Measurements from ENCODE around the gene HECTD4. TPM values are rescaled to one million over a fixed set of nuclear protein-coding genes. Genes with fewer than 3 reads are reported as not detected.
"Not testable (repeated sequence)": the region's sequence is repeated elsewhere in the genome, so short reads cannot be mapped to it uniquely, and the experiment has no call there.

Gene HECTD4
- total RNA-seq, 2 experiments from 2014 or later, result 43.2 to 44.7 TPM

DNA sequence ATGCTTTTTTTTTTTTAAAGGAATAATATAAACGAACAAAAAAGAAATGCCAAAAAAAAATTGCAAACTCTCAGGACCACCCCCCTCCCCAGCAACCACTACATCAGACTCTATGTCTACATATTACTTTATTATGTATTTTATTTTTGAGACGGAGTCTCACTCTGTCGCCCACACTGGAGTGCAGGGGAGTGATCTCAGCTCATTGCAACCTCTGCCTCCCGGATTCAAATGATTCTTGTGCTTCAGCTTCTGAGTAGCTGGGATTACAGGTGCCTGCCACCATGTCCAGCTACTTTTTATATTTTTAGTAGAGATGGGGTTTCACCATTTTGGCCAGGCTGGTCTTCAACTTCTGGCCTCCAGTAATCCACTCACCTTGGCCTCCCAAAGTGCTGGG lies 22.9 kb downstream of the HECTD4 start:
- Mint-ChIP-seq H3K4me3 (no peak overlapping the region), H3K36me3 (ENCODE audit: low read depth) (no peaks in the 10 kb centered on the region), H3K4me1 (peaks cover 1% of the 10 kb centered on the region), H3K9me3 (no peaks in the 10 kb centered on the region), H3K27ac (no peak overlapping the region), H3K27me3 (no peaks in the 10 kb centered on the region)
- CTCF ChIA-PET, result interaction anchor here (0.7 kb wide), 1 partner anchor 28 kb away, joined by 4 read pairs; no protein-coding TSS in a partner anchor
- DNase-seq, result no peak
- POLR2A ChIA-PET, result no interaction called here

DNA sequence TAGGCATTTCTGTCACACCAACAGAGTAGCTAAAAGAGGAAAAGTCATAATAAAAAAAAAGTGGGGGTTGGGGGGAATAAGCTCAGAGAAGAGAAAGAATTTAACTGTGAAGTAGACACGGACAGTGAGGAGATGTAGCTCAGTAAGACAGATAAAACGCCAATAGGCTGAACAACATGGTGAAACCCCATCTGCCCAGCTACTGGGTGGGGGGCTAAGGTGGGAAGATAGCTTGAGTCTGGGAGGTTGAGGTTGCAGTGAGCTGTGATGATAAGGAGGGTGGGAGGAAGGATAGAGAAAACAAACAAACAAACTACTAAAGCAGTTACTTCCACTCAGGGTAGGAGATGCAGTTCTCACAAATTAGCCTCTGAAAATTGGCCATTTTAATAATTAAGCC lies 25.0 kb downstream of the HECTD4 start:
- Mint-ChIP-seq H3K9me3 (peaks cover 3% of the 10 kb centered on the region), H3K4me3 (no peak overlapping the region), H3K36me3 (ENCODE audit: low read depth) (no peaks in the 10 kb centered on the region), H3K4me1 (peaks cover 11% of the 10 kb centered on the region), H3K27me3 (no peaks in the 10 kb centered on the region), H3K27ac (no peak overlapping the region)
- ChIA-PET POLR2A (interaction anchor here (0.7 kb wide), 1 partner anchor 636 kb away, joined by 4 read pairs; no protein-coding TSS in a partner anchor), CTCF (interaction anchor here (2.0 kb wide), 1 partner anchor 12 kb away, joined by 9 read pairs; no protein-coding TSS in a partner anchor)
- no peak for DNase-seq

DNA sequence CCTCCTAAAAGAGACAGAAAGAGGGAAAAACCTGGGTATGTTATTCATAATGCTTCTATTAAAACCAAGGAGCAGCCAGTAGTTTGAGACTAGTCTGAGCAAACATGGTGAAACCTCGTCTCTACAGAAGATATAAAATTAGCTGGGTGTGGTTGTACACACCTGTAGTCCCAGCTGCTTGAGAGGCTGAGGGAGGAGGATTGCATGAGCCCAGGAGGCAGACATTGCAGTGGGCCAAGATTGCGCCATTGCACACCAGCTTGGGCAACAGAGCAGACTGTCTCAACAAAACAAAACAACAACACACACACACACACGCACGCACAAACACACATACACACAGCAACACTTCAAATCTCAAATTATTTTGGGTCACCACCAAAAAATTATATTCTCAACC lies 27.8 kb downstream of the HECTD4 start:
- Mint-ChIP-seq H3K27ac (no peak overlapping the region), H3K27me3 (no peaks in the 10 kb centered on the region), H3K4me1 (peaks cover 11% of the 10 kb centered on the region), H3K9me3 (peaks cover 3% of the 10 kb centered on the region), H3K4me3 (no peak overlapping the region), H3K36me3 (ENCODE audit: low read depth) (no peaks in the 10 kb centered on the region)
- ChIA-PET CTCF (interaction anchor here (0.7 kb wide), 1 partner anchor 157 kb away, joined by 4 read pairs; no protein-coding TSS in a partner anchor), POLR2A (no interaction called here)
- DNase-seq, result no peak

DNA sequence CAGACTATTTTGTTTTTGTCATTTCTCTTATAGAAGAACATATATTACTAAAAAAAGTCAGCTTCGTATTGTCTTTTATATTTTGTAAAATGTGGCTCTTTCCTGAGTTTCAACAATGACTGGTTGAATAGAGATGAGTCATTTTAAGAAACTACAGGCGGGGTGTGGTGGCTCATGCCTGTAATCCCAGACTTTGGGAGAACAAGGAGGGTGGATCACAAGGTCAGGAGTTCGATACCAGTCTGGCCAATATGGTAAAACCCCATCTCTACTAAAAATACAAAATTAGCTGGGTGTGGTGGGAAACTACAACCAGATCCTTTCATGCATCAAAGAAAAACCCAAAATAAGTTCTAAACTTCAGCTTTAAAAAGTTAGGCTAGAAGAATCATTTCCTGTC lies 28.8 kb downstream of the HECTD4 start:
- Mint-ChIP-seq H3K27ac (no peak overlapping the region), H3K9me3 (peaks cover 3% of the 10 kb centered on the region), H3K4me1 (peaks cover 11% of the 10 kb centered on the region), H3K4me3 (no peak overlapping the region), H3K36me3 (ENCODE audit: low read depth) (no peaks in the 10 kb centered on the region), H3K27me3 (no peaks in the 10 kb centered on the region)
- CTCF ChIA-PET, result no interaction called here
- POLR2A ChIA-PET, result no interaction called here
- DNase-seq, result no peak

GRCh38 chr12:112352921-112353320 lies 29.3 kb downstream of the HECTD4 start:
- Mint-ChIP-seq H3K27me3 (no peaks in the 10 kb centered on the region), H3K9me3 (peaks cover 3% of the 10 kb centered on the region), H3K36me3 (ENCODE audit: low read depth) (no peaks in the 10 kb centered on the region), H3K4me1 (peaks cover 11% of the 10 kb centered on the region), H3K4me3 (no peak overlapping the region), H3K27ac (no peak overlapping the region)
- CTCF ChIA-PET, result no interaction called here
- DNase-seq, result no peak
- POLR2A ChIA-PET, result no interaction called here

DNA sequence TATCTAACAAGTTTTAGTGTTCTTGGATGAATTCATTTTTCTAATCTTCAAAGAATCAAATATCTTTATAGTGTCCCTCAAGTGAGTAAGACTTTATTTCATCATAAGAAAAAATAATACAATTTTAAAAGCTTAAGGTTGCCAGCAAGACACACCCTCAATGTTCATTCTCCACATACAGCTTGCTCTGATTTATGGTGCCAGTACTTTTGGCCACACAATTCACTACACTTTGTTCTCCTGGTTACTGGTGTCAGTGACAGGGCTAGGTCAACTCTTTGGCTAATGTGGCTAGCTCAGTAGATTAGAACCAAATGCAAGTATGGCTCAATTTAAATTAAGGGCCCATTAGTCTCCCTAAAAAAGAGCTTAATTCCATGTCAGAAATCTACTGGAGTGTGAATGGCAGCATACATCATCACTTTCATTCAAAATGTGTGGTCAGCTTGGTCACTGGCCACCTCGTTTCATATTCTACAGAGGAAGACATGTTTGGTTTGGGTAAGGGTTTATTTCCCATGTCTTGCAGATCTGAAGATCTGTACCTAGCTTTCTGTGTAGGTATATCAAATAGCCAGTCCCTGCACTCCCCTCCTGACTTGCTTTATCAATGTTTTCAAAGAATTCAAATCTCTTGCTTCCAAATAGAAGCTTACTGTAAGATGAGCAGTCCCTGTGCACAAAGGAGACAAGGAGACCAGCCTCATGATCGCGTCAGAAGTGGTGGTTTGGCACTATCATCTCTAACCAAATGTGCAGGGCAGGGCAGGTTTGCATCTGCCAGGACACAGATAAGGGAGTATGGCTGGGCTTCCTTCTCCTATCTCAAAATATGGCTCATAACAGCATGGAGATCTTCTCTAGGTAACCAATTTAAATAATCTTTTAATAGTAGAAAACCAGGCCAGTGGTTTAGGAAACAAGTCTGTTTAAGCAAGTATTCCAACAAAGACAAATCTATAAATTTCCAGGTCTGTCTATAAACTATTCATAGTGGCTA lies 31.3 kb downstream of the HECTD4 start:
- POLR2A ChIA-PET, result no interaction called here
- H3K9me3 Mint-ChIP-seq, result peaks cover 3% of the 10 kb centered on the region
- CTCF ChIA-PET, result no interaction called here
- H3K27ac Mint-ChIP-seq, result no peak overlapping the region
- no peak for DNase-seq
- H3K4me3 Mint-ChIP-seq, result no peak overlapping the region
- no peaks in the 10 kb centered on the region for H3K36me3 Mint-ChIP-seq (ENCODE audit: low read depth)
- H3K4me1 Mint-ChIP-seq, result peaks cover 13% of the 10 kb centered on the region
- H3K27me3 Mint-ChIP-seq, result no peaks in the 10 kb centered on the region

DNA sequence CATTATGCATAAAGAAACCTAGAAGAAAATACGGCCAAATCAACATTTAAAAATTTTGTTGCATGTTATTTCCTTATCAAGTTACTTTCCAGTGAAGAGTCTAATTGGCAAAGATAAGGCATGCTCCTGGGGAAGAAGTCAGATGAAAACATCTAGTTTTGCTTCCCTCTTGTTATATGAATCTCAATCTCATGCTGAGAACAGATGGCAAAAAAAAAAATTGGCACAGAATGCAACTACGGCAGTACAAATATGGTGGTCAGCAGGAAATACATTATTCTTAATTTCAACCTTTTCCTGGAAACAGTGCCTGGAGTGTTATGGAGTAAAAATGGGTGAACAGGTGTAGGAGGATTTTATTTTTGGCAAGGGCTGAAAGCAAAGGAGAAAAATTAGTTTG lies 32.8 kb downstream of the HECTD4 start:
- Mint-ChIP-seq H3K4me1 (peaks cover 12% of the 10 kb centered on the region), H3K4me3 (no peak overlapping the region)
- CTCF ChIA-PET, result interaction anchor here (0.6 kb wide), 1 partner anchor 473 kb away, joined by 4 read pairs; no protein-coding TSS in a partner anchor

DNA sequence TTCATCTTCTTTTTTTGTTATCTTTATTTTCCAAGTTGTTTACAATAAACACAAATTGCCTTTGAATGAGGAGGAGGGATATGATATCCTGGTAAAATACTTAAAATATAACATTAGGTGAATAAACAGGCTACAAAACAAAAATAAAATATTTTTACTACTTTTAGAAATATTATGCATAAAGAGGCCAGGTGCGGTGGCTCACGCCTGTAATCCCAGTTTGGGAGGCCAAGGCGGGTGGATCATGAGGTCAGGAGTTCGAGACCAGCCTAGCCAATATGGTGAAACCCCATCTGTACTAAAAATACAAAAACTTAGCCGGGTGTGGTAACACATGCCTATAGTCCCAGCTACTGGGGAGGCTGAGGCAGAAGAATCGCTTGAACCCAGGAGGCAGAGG lies 33.3 kb downstream of the HECTD4 start:
- POLR2A ChIA-PET, result interaction anchor here (0.5 kb wide), 1 partner anchor 45 kb away, joined by 3 read pairs; no protein-coding TSS in a partner anchor
- H3K36me3 Mint-ChIP-seq (ENCODE audit: low read depth); DNase-seq; H3K27me3 Mint-ChIP-seq; CTCF ChIA-PET; H3K4me3 Mint-ChIP-seq; H3K27ac Mint-ChIP-seq; H3K9me3 Mint-ChIP-seq: not testable (repeated sequence)
- peaks cover 14% of the 10 kb centered on the region for H3K4me1 Mint-ChIP-seq

More for the DNA sequence above, 32.8 kb downstream of the HECTD4 start:
- no peak for DNase-seq
- H3K27ac Mint-ChIP-seq, result no peak overlapping the region
- no peaks in the 10 kb centered on the region for H3K27me3 Mint-ChIP-seq
- POLR2A ChIA-PET, result no interaction called here
- no peaks in the 10 kb centered on the region for H3K36me3 Mint-ChIP-seq (ENCODE audit: low read depth)
- H3K9me3 Mint-ChIP-seq, result peaks cover 3% of the 10 kb centered on the region

DNA sequence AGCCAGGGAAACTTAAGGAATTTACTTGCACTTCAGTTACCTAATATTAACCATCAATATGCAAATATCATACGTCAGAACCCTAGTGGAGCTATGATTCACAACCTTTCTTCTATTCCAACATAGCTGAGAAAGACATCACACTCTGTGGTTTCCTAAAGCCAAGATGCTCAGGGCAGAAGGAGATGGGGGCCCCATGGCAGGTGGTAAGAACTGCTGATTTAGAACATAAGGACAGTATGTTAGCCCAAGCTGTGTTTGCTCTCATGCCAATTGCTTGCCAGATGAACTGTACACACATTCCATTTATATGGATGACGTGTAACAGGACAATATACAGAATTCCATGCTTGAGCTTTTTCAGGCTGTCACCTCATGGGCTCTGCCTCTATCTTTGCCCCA lies 34.6 kb downstream of the HECTD4 start:
- ChIA-PET POLR2A (no interaction called here), CTCF (interaction anchor here (0.9 kb wide), 1 partner anchor 411 kb away, joined by 3 read pairs; no protein-coding TSS in a partner anchor)
- Mint-ChIP-seq H3K4me3 (no peak overlapping the region), H3K9me3 (no peaks in the 10 kb centered on the region), H3K27me3 (no peaks in the 10 kb centered on the region), H3K27ac (no peak overlapping the region), H3K36me3 (ENCODE audit: low read depth) (no peaks in the 10 kb centered on the region), H3K4me1 (peaks cover 5% of the 10 kb centered on the region)
- DNase-seq, result no peak

DNA sequence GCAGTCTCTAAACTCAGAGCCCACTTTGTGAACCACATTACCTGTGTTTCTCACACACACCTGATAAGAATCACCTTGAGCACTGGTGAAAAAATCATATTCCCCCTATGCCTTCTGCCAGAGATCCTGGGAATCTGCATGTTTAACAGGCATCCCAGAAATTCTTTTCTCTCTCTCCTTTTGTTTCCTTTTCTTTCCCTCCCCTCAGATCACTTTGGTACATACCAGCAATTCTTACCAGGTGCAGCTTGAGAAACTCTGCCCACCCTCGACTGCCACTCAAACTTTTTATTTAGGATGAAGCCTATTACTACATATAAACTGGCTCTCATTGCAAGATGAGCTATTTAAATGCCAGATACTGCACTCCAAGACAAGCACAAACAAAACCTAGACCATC lies 36.0 kb downstream of the HECTD4 start:
- no peaks in the 10 kb centered on the region for H3K27me3 Mint-ChIP-seq
- H3K27ac Mint-ChIP-seq, result no peak overlapping the region
- CTCF ChIA-PET, result interaction anchor here (1.6 to 2.1 kb wide), 2 partner anchors 11 to 41 kb away, joined by 7 to 9 read pairs; no protein-coding TSS in a partner anchor
- peaks cover 7% of the 10 kb centered on the region for H3K4me1 Mint-ChIP-seq
- H3K9me3 Mint-ChIP-seq, result no peaks in the 10 kb centered on the region
- no peak for DNase-seq
- POLR2A ChIA-PET, result no interaction called here
- H3K36me3 Mint-ChIP-seq (ENCODE audit: low read depth), result no peaks in the 10 kb centered on the region
- no peak overlapping the region for H3K4me3 Mint-ChIP-seq

DNA sequence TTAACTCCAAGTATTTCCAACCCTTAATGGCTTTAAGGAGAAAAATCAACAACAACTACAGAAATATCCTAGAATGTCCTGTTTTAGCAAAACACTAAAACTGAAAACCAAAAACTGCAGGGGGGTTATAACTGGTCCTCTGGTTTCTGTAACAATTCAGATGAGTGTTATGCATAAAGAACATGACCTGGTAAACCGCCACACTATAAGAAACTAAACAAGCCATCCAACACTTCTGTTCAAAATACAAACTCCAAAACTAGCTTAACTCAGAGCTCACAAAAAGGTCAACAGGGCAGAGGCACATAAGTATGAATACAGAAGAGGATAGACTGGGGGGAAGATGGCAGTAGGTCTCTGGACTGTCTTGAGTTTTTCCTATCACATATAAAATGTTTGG lies 38.0 kb downstream of the HECTD4 start:
- no peak overlapping the region for H3K27ac Mint-ChIP-seq
- H3K4me3 Mint-ChIP-seq, result no peak overlapping the region
- H3K27me3 Mint-ChIP-seq, result no peaks in the 10 kb centered on the region
- H3K36me3 Mint-ChIP-seq (ENCODE audit: low read depth), result no peaks in the 10 kb centered on the region
- H3K4me1 Mint-ChIP-seq, result peaks cover 7% of the 10 kb centered on the region
- POLR2A ChIA-PET, result no interaction called here
- no peak for DNase-seq
- CTCF ChIA-PET, result interaction anchor here (0.6 kb wide), 2 partner anchors 46 to 139 kb away, joined by 3 to 4 read pairs; no protein-coding TSS in a partner anchor
- H3K9me3 Mint-ChIP-seq, result no peaks in the 10 kb centered on the region

DNA sequence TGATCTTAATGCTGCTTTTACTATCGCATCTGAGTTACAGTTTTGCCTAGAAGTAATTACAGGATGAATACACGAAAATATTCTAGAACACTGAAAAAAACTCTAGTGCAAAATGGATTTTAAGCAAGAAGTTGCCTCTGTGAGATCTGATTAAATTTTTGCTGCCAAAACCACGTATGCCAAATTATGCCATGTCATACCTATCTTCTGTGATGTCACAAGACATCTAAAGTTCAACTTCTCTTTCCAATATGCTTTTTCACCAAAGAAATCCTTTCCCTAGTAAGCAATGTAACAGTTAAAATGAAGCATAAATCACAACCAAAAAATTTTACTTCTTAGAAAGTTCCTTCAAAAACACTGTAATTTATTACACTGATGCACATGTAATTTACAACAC lies 39.6 kb downstream of the HECTD4 start:
- peaks cover 7% of the 10 kb centered on the region for H3K4me1 Mint-ChIP-seq
- H3K36me3 Mint-ChIP-seq (ENCODE audit: low read depth), result no peaks in the 10 kb centered on the region
- ChIA-PET CTCF (interaction anchor here (0.9 kb wide), 1 partner anchor 13 kb away, joined by 9 read pairs; no protein-coding TSS in a partner anchor), POLR2A (no interaction called here)
- no peak for DNase-seq
- H3K27ac Mint-ChIP-seq, result no peak overlapping the region
- H3K9me3 Mint-ChIP-seq, result no peaks in the 10 kb centered on the region
- no peak overlapping the region for H3K4me3 Mint-ChIP-seq
- H3K27me3 Mint-ChIP-seq, result no peaks in the 10 kb centered on the region

- DNase-seq, result no peak
- no peak overlapping the region for H3K4me3 Mint-ChIP-seq
- ChIA-PET CTCF (no interaction called here), POLR2A (no interaction called here)
- H3K4me1 Mint-ChIP-seq, result peaks cover 5% of the 10 kb centered on the region
- no peaks in the 10 kb centered on the region for H3K36me3 Mint-ChIP-seq (ENCODE audit: low read depth)
- no peaks in the 10 kb centered on the region for H3K9me3 Mint-ChIP-seq
- H3K27me3 Mint-ChIP-seq, result no peaks in the 10 kb centered on the region
- no peak overlapping the region for H3K27ac Mint-ChIP-seq
Measured at GRCh38 chr12:112341046-112341825, 41.0 kb downstream of the HECTD4 start.
